GM19463 (cell line): ENCODE data around the gene NBPF1.
"Not testable (repeated sequence)": the region's sequence is repeated elsewhere in the genome, so short reads cannot be mapped to it uniquely, and the experiment has no call there.

Experiments used
- ATAC-seq: cut with Tn5 transposase; IDR thresholded peaks from one replicate; pipeline ENCODE4 v1.9.1; 2021; ENCODE audit warnings: mild to moderate bottlenecking, moderate library complexity; ENCODE audit not compliant: unreplicated experiment

NBPF1 gene

GRCh38 chr1:16519255-16519951, 94.0 kb downstream of the NBPF1 start:
- ATAC-seq = not testable (repeated sequence)

- not testable (repeated sequence) for ATAC-seq
Measured at GRCh38 chr1:16518913-16519254, 94.5 kb downstream of the NBPF1 start.

- not testable (repeated sequence) for ATAC-seq
Measured at GRCh38 chr1:16516694-16517410, 96.5 kb downstream of the NBPF1 start.

- ATAC-seq = not testable (repeated sequence)
Measured at GRCh38 chr1:16514107-16515055, 99.0 kb downstream of the NBPF1 start, which contains the start of gene RNU1-1. Gene RNU1-1 (minus strand): TSS chr1:16514285.

- ATAC-seq = peak; percentile 79
Measured at GRCh38 chr1:16513412-16514106, 99.8 kb downstream of the NBPF1 start.

GRCh38 chr1:16512624-16513411, 100.5 kb downstream of the NBPF1 start:
- not testable (repeated sequence) for ATAC-seq
